ENCODE measurements around the gene CHAD. TPM values are rescaled to one million over a fixed set of nuclear protein-coding genes. Genes with fewer than 3 reads are reported as not detected.

The CHAD gene
- total and polyA plus RNA-seq, 2 of the 13 experiments (the other 11 are each of a cell fraction or from before 2014, with no cell fraction given), result 1.4 TPM; not detected in 1

GRCh38 chr17:50440172-50440837, 28.4 kb downstream of the CHAD start (continued):
- TF ChIP-seq ZNF142 (CRISPR knock-in tag; IDR thresholded peaks at IDR 0.05) (no peak), ATAD3A (CRISPR knock-in tag; IDR thresholded peaks at IDR 0.05) (no peak), TMF1 (CRISPR knock-in tag; IDR thresholded peaks at IDR 0.05; ENCODE audit: low read depth) (no peak), ZMYM4 (CRISPR knock-in tag; IDR thresholded peaks at IDR 0.05) (0 out of 2 replicates have a peak, but pooled peaks have one; percentile 48), FOXA1 (IDR thresholded peaks at IDR 0.05) (no peak), FOXA1 (CRISPR knock-in tag; IDR thresholded peaks at IDR 0.05) (peak; percentile 54; the same call in 1 of the 2 replicates), ATF5 (CRISPR knock-in tag; IDR thresholded peaks at IDR 0.05; ENCODE audit: low read depth) (no peak), ZNF275 (CRISPR knock-in tag; IDR thresholded peaks at IDR 0.05; ENCODE audit: borderline replicate concordance) (no peak), SATB2 (CRISPR knock-in tag; IDR thresholded peaks at IDR 0.05) (no peak), MLLT10 (CRISPR knock-in tag; IDR thresholded peaks at IDR 0.05) (no peak), SALL1 (CRISPR knock-in tag; IDR thresholded peaks at IDR 0.05) (peak; percentile 77), PRDM15 (CRISPR knock-in tag; IDR thresholded peaks at IDR 0.05) (no peak), MTF2 (CRISPR knock-in tag; IDR thresholded peaks at IDR 0.05; ENCODE audit: borderline replicate concordance) (0 out of 2 replicates have a peak, but pooled peaks have one; percentile 11), KDM5A (IDR thresholded peaks at IDR 0.05; ENCODE audit: borderline replicate concordance, low read length) (no peak), FOSL2 (CRISPR knock-in tag; IDR thresholded peaks at IDR 0.05) (0 out of 2 replicates have a peak, but pooled peaks have one; percentile 17), SMAD9 (CRISPR knock-in tag; IDR thresholded peaks at IDR 0.05) (no peak)
